HG03558 (cell line): ENCODE results near the gene DISP1.

Experiments
- ATAC-seq: cut with Tn5 transposase; IDR thresholded peaks from one replicate; pipeline ENCODE4 v1.9.1; 2021; ENCODE audit warnings: moderate number of reproducible peaks; ENCODE audit not compliant: unreplicated experiment; ENCODE audit errors: extremely low read depth

Gene DISP1

DNA sequence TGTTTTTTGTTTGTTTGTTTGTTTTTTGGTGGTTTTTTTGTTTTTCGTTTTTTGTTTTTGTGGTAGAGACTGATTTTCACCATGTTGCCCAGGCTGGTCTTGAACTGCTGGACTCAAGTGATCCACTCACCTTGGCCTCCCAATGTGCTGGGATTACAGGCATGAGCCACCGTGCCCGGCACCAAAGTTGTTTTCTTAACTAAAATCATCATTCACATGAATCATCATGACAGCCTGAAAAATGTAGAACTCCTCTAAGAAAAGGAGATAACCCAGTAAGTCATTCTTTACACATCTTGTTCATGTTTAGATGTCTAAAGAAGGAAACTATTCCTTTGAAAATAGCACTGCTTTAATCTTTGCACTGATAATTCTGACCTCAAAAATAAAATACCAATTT is 37.5 kb downstream of the DISP1 start:
- no peak for ATAC-seq

DNA sequence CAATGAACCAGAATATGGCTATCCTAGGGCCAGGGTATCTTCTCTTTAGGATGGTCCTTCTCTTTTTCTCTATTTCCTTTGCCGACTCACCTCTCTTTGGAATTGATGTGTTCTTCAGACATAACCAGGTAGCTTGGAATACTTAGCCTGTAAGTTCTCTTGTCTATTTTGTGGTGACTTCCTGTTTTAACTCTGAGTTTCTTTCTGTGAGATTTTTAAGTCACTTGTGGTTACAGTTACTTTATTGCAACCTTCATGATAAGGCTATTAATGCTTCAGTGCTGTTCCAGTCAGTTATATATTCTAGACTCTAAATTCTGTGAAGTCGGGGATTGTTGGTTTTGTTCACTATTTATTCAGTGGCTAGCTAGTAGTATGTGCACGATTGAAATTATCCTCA is 46.2 kb downstream of the DISP1 start:
- ATAC-seq, result no peak
